ENCODE results near the gene GREB1L. TPM values are rescaled to one million over a fixed set of nuclear protein-coding genes. Genes with fewer than 3 reads are reported as not detected.
A peak's percentile ranks its signal among the peaks of the same experiment; 100 is the strongest.

Gene GREB1L
- total and polyA plus RNA-seq, 2 donors from 2014 or later, result 0.79 TPM; not detected in 1

GRCh38 chr18:21300035-21300907 is 58.2 kb downstream of the GREB1L start:
- intact Hi-C loops (cut with DNase I), result no loop called here
- no peaks in the 10 kb centered on the region for H3K4me1 ChIP-seq (ENCODE audit: control insufficient read depth in 2 of 3, insufficient read depth in 2 of 3, low read depth in 1 of 3, low read length in 3 of 3)

GRCh38 chr18:21300908-21301200 is 58.8 kb downstream of the GREB1L start:
- H3K4me3 ChIP-seq (ENCODE audit: low read length in 3 of 3), result no peak overlapping the region
- no peak overlapping the region for H3K27ac ChIP-seq (ENCODE audit: low read depth in 2 of 2, low read length in 2 of 2)
- H3K36me3 ChIP-seq (ENCODE audit: control insufficient read depth in 2 of 3, insufficient read depth in 3 of 3, low read length in 3 of 3), result no peaks in the 10 kb centered on the region
- no peak overlapping the region for H3K9ac ChIP-seq (ENCODE audit: low read length in 3 of 3)
- H3K27me3 ChIP-seq (ENCODE audit: control insufficient read depth, insufficient read depth, low read length), result no peaks in the 10 kb centered on the region
- intact Hi-C loops (cut with DNase I), result no loop called here
- no peak for TF ChIP-seq CTCF (IDR thresholded peaks at IDR 0.05; ENCODE audit: borderline replicate concordance, extremely low read depth, insufficient read depth)
- H3K4me1 ChIP-seq (ENCODE audit: control insufficient read depth in 2 of 3, insufficient read depth in 2 of 3, low read depth in 1 of 3, low read length in 3 of 3), result no peaks in the 10 kb centered on the region
- FAIRE-seq (no peak), DNase-seq (no peak)
- no peaks in the 10 kb centered on the region for H3K9me3 ChIP-seq (ENCODE audit: control insufficient read depth in 2 of 3, insufficient read depth in 1 of 3, low read length in 3 of 3)

More at GRCh38 chr18:21300035-21300907, 58.2 kb downstream of the GREB1L start:
- no peak for TF ChIP-seq CTCF (IDR thresholded peaks at IDR 0.05; ENCODE audit: borderline replicate concordance, extremely low read depth, insufficient read depth)
- H3K27ac ChIP-seq (ENCODE audit: low read depth in 2 of 2, low read length in 2 of 2), result no peak overlapping the region
- H3K36me3 ChIP-seq (ENCODE audit: control insufficient read depth in 2 of 3, insufficient read depth in 3 of 3, low read length in 3 of 3), result no peaks in the 10 kb centered on the region
- FAIRE-seq, result no peak
- no peak overlapping the region for H3K4me3 ChIP-seq (ENCODE audit: low read length in 3 of 3)
- H3K9me3 ChIP-seq (ENCODE audit: control insufficient read depth in 2 of 3, insufficient read depth in 1 of 3, low read length in 3 of 3), result no peaks in the 10 kb centered on the region
- peak in 2 of 5 donors; percentile 24 to 31 for DNase-seq
- no peak overlapping the region for H3K9ac ChIP-seq (ENCODE audit: low read length in 3 of 3)
- H3K27me3 ChIP-seq (ENCODE audit: control insufficient read depth, insufficient read depth, low read length), result no peaks in the 10 kb centered on the region

- Histone ChIP-seq H3K4me1 (ENCODE audit: control insufficient read depth in 2 of 3, insufficient read depth in 2 of 3, low read depth in 1 of 3, low read length in 3 of 3) (no peaks in the 10 kb centered on the region), H3K27ac (ENCODE audit: low read depth in 2 of 2, low read length in 2 of 2) (no peak overlapping the region), H3K27me3 (ENCODE audit: control insufficient read depth, insufficient read depth, low read length) (no peaks in the 10 kb centered on the region), H3K4me3 (ENCODE audit: low read length in 3 of 3) (no peak overlapping the region), H3K9ac (ENCODE audit: low read length in 3 of 3) (no peak overlapping the region), H3K9me3 (ENCODE audit: control insufficient read depth in 2 of 3, insufficient read depth in 1 of 3, low read length in 3 of 3) (no peaks in the 10 kb centered on the region), H3K36me3 (ENCODE audit: control insufficient read depth in 2 of 3, insufficient read depth in 3 of 3, low read length in 3 of 3) (no peaks in the 10 kb centered on the region)
- intact Hi-C loops (cut with DNase I), result no loop called here
- no peak for TF ChIP-seq CTCF (IDR thresholded peaks at IDR 0.05; ENCODE audit: borderline replicate concordance, extremely low read depth, insufficient read depth)
- FAIRE-seq, result no peak
- no peak for DNase-seq
Measured at GRCh38 chr18:21303445-21303844, 61.4 kb downstream of the GREB1L start.
